Measurements from ENCODE around the gene KLK4. TPM values are rescaled to one million over a fixed set of nuclear protein-coding genes. Genes with fewer than 3 reads are reported as not detected.

Gene KLK4
- total RNA-seq, 1 experiment from 2014 or later: 0.48 TPM

DNA sequence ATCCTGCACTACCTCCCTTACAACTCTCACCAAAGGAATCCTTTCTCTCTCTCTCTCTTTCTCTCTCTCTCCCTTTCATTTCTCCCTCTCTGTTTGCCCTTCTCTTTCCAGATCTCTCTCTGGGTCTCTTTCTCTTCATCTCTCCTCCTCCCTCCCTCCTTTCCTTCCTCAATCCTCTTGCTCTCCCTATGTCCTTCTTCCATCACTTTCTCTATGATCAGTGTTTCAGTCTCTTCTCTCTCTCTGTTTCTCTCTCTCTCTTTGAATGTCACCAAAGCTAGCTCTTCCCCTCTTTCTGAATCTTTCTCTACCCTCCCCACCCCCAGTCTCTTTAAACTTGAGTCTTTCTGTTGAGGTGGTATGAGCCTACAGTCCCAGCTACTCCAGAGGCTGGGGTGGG lies 19.8 kb upstream of the KLK4 start:
- Histone ChIP-seq H3K79me1 (ENCODE audit: insufficient read depth, low read depth, low read length, poor library complexity, severe bottlenecking) (no peaks in the 10 kb centered on the region), H2BK20ac (ENCODE audit: low read depth, low read length, poor library complexity, severe bottlenecking) (no peak overlapping the region), H2BK15ac (ENCODE audit: low read depth, low read length) (no peak overlapping the region), H4K91ac (ENCODE audit: insufficient read length, low read depth, low read length) (no peak overlapping the region), H3K79me2 (ENCODE audit: insufficient read depth, low read length) (no peaks in the 10 kb centered on the region), H3T11ph (ENCODE audit: low read length) (no peak overlapping the region), H2AFZ (ENCODE audit: low read length) (no peak overlapping the region), H2AK5ac (ENCODE audit: insufficient read length, low read length) (no peak overlapping the region), H3K18ac (ENCODE audit: insufficient read length, low read depth, low read length) (no peak overlapping the region), H4K5ac (ENCODE audit: insufficient read length, low read depth, low read length) (no peak overlapping the region), H3K23me2 (ENCODE audit: insufficient read length, low read depth, low read length, poor library complexity, severe bottlenecking) (no peaks in the 10 kb centered on the region), H2BK12ac (ENCODE audit: insufficient read length, low read depth, low read length) (no peak overlapping the region), H3K27ac (ENCODE audit: insufficient read length, low read depth, low read length) (no peak overlapping the region), H2BK5ac (ENCODE audit: insufficient read length, low read length) (no peak overlapping the region), H4K8ac (replicated peaks; ENCODE audit: insufficient read length, low read depth, low read length) (no peak overlapping the region), H3K4me1 (ENCODE audit: insufficient read depth, low read length) (no peaks in the 10 kb centered on the region; the same call in 1 of the 2 replicates), H3K14ac (ENCODE audit: insufficient read depth, low read length) (no peak overlapping the region), H4K20me1 (ENCODE audit: control insufficient read depth, insufficient read depth, insufficient read length) (no peaks in the 10 kb centered on the region), H3K4me2 (ENCODE audit: insufficient read depth, insufficient read length, low read length) (no peak overlapping the region), H3K9me3 (ENCODE audit: control insufficient read depth, low read depth, low read length) (no peaks in the 10 kb centered on the region), H3K27me3 (ENCODE audit: insufficient read depth, low read length) (no peaks in the 10 kb centered on the region), H3K56ac (ENCODE audit: insufficient read length, low read depth, low read length) (no peak overlapping the region), H2BK120ac (ENCODE audit: low read depth, low read length, poor library complexity, severe bottlenecking) (no peak overlapping the region), H3K4ac (ENCODE audit: low read depth, low read length) (no peak overlapping the region), H3K23ac (ENCODE audit: insufficient read length, low read depth, low read length) (no peak overlapping the region), H3K9ac (ENCODE audit: extremely low read depth, insufficient read length, low read length) (no peak overlapping the region)
- TF ChIP-seq, protein P1, sequence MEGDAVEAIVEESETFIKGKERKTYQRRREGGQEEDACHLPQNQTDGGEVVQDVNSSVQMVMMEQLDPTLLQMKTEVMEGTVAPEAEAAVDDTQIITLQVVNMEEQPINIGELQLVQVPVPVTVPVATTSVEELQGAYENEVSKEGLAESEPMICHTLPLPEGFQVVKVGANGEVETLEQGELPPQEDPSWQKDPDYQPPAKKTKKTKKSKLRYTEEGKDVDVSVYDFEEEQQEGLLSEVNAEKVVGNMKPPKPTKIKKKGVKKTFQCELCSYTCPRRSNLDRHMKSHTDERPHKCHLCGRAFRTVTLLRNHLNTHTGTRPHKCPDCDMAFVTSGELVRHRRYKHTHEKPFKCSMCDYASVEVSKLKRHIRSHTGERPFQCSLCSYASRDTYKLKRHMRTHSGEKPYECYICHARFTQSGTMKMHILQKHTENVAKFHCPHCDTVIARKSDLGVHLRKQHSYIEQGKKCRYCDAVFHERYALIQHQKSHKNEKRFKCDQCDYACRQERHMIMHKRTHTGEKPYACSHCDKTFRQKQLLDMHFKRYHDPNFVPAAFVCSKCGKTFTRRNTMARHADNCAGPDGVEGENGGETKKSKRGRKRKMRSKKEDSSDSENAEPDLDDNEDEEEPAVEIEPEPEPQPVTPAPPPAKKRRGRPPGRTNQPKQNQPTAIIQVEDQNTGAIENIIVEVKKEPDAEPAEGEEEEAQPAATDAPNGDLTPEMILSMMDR (conservative IDR thresholded peaks at IDR 0.05): no peak
- DNase-seq: no peak
- Mint-ChIP-seq H3K27ac (no peak overlapping the region), H3K9me3 (peaks cover 0 to 2% of the 10 kb centered on the region in 2 experiments; a peak in 1 of 5 replicates), H3K4me3 (no peak overlapping the region), H3K4me1 (peaks cover 4 to 6% of the 10 kb centered on the region in 2 experiments), H3K27me3 (ENCODE audit: low read depth) (peaks cover 34% of the 10 kb centered on the region), H3K36me3 (ENCODE audit: insufficient read depth in 1 of 3, low read depth in 3 of 3) (no peaks in the 10 kb centered on the region)

Measured in H9 (cell line).